H54 (cell line): ENCODE results near the gene NFKBIB.

Experiments used
- DNase-seq: peaks from one replicate; pipeline ENCODE4 v3.0.0; 2011; ENCODE audit warnings: low spot score, mixed read lengths; ENCODE audit not compliant: insufficient read length
- FAIRE-seq: peaks from 3 replicates; lab custom pipeline; 2011; peaks lifted over from hg19 to GRCh38; lab: Jason Lieb, UNC
- POLR2A ChIP-seq: IDR thresholded peaks from 2 replicates; pipeline ENCODE4 v1.6.1; 2011; ENCODE audit warnings: low read depth, mild to moderate bottlenecking, low read length

Gene NFKBIB

GRCh38 chr19:38918526-38918925 is 18.8 kb downstream of the NFKBIB start:
- FAIRE-seq: no peak
- no peak for TF ChIP-seq POLR2A
- no peak for DNase-seq

GRCh38 chr19:38919837-38920601 is 20.2 kb downstream of the NFKBIB start:
- no peak for DNase-seq
- no peak for TF ChIP-seq POLR2A
- no peak for FAIRE-seq

DNA sequence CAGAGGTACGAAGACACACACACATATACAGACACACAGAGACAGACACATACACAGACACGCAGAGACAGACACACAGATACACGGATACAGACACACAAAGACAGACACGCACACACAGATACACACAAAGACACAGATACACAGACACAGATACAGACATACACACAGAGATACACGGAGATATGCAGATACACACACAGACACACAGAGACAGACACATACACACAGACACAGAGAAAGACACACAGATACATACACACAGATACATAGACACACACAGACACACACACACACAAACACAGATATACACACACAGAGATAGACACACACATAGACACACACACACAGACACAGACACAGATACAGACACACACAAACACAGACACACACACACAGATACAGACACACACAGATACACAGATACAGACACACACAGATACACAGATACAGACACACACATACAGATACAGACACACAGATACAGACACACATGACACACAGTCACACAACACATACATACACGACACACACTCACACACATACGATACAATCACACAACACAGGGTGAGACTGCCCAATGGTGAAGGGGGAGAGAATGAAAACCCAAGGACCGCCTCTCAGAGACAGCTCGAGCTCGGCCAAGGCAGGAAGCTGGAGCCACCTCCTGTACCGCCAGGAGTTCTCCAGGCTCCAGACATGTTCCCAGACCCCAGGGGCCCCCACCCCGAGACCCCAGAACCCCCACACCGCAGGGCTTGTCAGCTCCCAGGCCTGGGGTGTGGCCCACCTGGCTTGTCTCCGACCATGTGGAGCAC is 21.0 kb downstream of the NFKBIB start:
- TF ChIP-seq POLR2A: no peak
- FAIRE-seq: no peak
- no peak for DNase-seq

DNA sequence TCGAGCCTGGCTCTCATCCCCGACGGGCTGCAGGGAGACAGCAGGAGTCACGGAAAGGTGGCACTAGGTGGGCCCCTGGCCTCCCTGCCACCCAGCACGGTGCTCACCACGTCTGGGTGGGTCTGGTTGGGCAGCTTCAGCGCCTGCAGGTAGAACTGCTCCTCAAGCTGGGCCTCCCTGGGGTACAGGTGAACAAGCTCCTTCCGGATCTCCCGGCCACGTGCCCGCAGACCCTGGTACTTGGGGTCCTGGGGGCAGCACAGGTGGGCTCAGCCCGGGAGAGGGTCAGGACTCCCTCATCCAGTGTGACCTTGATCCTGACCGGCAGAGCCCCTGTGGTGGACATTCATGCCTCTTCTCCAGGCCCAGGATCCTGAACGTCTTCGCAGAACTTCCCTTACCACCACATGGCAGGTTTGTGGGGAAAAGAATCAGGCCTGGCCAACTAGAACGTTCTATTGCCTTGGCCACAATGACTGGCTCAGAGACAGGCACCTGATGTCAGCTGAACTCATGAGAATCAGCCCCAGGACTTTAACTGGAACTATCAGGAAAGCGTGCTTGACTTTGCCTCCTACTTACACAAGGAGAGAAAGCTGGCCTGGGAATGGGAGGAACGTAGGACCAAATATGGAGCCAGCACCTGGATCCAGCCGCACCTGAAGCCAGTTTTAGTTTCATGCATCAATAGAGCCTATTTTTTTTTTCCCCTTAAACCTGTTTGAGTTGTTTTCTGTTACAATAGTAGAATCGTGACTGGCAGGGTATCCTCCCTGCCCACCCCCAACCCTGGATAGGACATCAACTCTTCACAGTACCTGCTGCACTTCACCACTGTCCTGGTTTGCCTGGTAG is 21.9 kb downstream of the NFKBIB start:
- no peak for TF ChIP-seq POLR2A
- FAIRE-seq (no peak), DNase-seq (no peak)

DNA sequence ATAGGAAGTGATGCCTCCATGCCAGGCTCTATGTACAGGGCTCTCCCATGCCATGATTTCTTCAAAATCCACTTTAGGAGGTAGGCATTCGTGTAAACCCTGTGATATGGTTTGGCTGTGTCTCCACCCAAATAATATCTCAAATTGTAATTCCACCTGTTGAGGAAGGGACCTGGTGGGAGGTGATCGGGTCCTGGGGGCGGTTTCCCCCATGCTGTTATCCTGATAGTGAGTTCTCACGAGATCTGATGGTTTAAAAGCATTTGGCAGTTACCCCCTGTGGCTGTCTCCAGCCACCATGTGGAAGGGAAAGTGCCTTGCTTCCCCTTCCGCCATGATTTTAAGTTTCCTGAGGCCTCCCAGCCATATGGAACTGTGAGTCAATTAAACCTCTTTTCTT is 22.7 kb downstream of the NFKBIB start:
- TF ChIP-seq POLR2A: no peak
- DNase-seq (no peak), FAIRE-seq (no peak)

- FAIRE-seq (no peak), DNase-seq (no peak)
- TF ChIP-seq POLR2A: no peak
These were observed 24.6 kb downstream of the NFKBIB start for GRCh38 chr19:38924388-38924787.

GRCh38 chr19:38928391-38929001 is 28.7 kb downstream of the NFKBIB start:
- TF ChIP-seq POLR2A: no peak
- DNase-seq (no peak), FAIRE-seq (no peak)

- DNase-seq (peak; percentile 94), FAIRE-seq (no peak)
- 0 out of 2 replicates have a peak, but pooled peaks have one; percentile 17 for TF ChIP-seq POLR2A
These were observed 30.4 kb downstream of the NFKBIB start, which contains the start of gene SARS2 for GRCh38 chr19:38929929-38930775. TSS of gene SARS2 (minus strand) at chr19:38930763. CDS start at chr19:38930736, 27 bp downstream.

GRCh38 chr19:38930776-38931520 is 31.2 kb downstream of the NFKBIB start, which contains the start of gene MRPS12:
TSS of gene MRPS12 (plus strand) at chr19:38930944. CDS start at chr19:38931295, 351 bp downstream.
- FAIRE-seq: peak; percentile 97
- TF ChIP-seq POLR2A: peak; percentile 53

GRCh38 chr19:38931521-38931793 is 31.7 kb downstream of the NFKBIB start:
- DNase-seq: no peak
- FAIRE-seq: no peak
- no peak for TF ChIP-seq POLR2A

More at GRCh38 chr19:38930776-38931520, 31.2 kb downstream of the NFKBIB start, which contains the start of gene MRPS12:
- DNase-seq: peak; percentile 99

DNA sequence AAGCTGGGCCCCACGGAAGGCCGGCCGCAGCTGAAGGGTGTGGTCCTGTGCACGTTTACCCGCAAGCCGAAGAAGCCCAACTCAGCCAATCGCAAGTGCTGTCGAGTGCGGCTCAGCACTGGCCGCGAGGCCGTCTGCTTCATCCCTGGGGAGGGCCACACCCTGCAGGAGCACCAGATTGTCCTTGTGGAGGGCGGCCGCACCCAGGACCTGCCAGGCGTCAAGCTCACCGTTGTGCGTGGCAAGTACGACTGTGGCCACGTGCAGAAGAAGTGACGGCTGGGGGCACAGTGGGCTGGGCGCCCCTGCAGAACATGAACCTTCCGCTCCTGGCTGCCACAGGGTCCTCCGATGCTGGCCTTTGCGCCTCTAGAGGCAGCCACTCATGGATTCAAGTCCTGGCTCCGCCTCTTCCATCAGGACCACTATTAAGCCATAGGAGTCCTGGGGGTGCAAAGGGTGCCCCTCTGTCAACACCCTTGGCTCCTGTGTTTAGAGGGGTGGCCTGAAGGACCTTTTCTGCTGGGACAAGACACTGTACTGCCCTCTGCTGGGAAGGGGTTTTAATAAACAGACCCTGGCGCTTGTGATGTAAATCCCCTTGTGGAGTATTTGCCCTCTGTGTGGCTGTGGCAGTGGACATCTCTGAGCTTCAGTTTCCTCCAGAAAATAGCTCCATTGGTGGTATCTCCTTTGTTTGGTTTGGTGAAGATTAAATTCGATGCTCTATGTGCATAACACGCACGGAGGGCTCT is 32.8 kb downstream of the NFKBIB start:
- no peak for DNase-seq
- no peak for TF ChIP-seq POLR2A
- FAIRE-seq: no peak
